Mesenteric fat pad (tissue), 1 donor: ENCODE data around the gene DNAJA4. TPM values are rescaled to one million over a fixed set of nuclear protein-coding genes. Genes with fewer than 3 reads are reported as not detected.

Source experiments
- total RNA-seq: library from RNA; stranded (reverse); fragmentation: NEBNext Ultra II Directional; extraction: Animal tissue kit (Norgen Biotek cat#: 25700); gene quantifications from one replicate; pipeline ENCODE4 v1.2.1, GENCODE V29; 2021
- donor health status: DM: yes; HTN: yes; CAD: no.

DNAJA4 gene
- total RNA-seq, 1 donor from 2014 or later = 21.4 TPM

Other genes starting within 250 kb of the DNAJA4 start
- 82.0 TPM for gene TBC1D2B, start 186.9 kb upstream of the DNAJA4 start, total RNA-seq
- not detected for gene SH2D7, start 172.0 kb upstream of the DNAJA4 start, total RNA-seq
- 5.5 TPM for gene CIB2, start 133.1 kb upstream of the DNAJA4 start, total RNA-seq
- 105 TPM for gene IDH3A, start 115.2 kb upstream of the DNAJA4 start, total RNA-seq
- not detected for gene ACSBG1, start 30.0 kb upstream of the DNAJA4 start, total RNA-seq
- gene SKIC8, start 35.0 kb downstream of the DNAJA4 start, total RNA-seq = 50.9 TPM
- not detected for gene CRABP1, start 75.8 kb downstream of the DNAJA4 start, total RNA-seq
- gene IREB2, start 173.7 kb downstream of the DNAJA4 start, total RNA-seq = 57.1 TPM
- gene HYKK, start 243.0 kb downstream of the DNAJA4 start, total RNA-seq = 4.1 TPM